DND-41 (cell line): Measurements from ENCODE around the gene FBXO28.

Experiments
- ATAC-seq: fragments of 200-7000 bp; cut with Tn5 transposase; 3 replicates; pipeline ENCODE4 v1.9.1; 2021; ENCODE audit warnings: low read depth; ENCODE audit not compliant: insufficient read depth
- DNase-seq: peaks from one replicate; pipeline ENCODE4 v3.0.0-alpha.2; 2020
- H2AFZ ChIP-seq: 2 replicates; pipeline ENCODE4 v1.6.0; 2012; ENCODE audit warnings: low read depth, low read length
- H3K27ac ChIP-seq: 2 replicates; pipeline ENCODE4 v1.5.1; 2012; ENCODE audit warnings: low read length, inconsistent platforms
- H3K27me3 ChIP-seq: fragments of 200-600 bp; sonication (generic); 2 replicates; pipeline ENCODE4 v1.6.0; 2012; ENCODE audit warnings: low read length, mild to moderate bottlenecking, inconsistent platforms; ENCODE audit not compliant: insufficient read depth, poor library complexity
- H3K36me3 ChIP-seq: 2 replicates; pipeline ENCODE4 v1.5.1; 2012; ENCODE audit warnings: low read length, inconsistent platforms; ENCODE audit not compliant: insufficient read depth
- H3K4me1 ChIP-seq: 2 replicates; pipeline ENCODE4 v1.5.1; 2012; ENCODE audit warnings: mild to moderate bottlenecking, low read length; ENCODE audit not compliant: insufficient read depth
- H3K4me2 ChIP-seq: 2 replicates; pipeline ENCODE4 v1.6.0; 2012; ENCODE audit warnings: mild to moderate bottlenecking, moderate library complexity, low read length, inconsistent platforms; ENCODE audit not compliant: insufficient read depth
- H3K4me3 ChIP-seq, 2 experiments: fragments of 200-600 bp in 1 of 2; shearing (Covaris generic) in 1 of 2; 2 replicates each; pipeline ENCODE4 v1.5.1; 2012 to 2016; ENCODE audit warnings: inconsistent platforms in 2 of 2, low read length in 2 of 2, mild to moderate bottlenecking in 2 of 2, low read depth in 1 of 2, moderate library complexity in 1 of 2
- H3K79me2 ChIP-seq: 2 replicates; pipeline ENCODE4 v1.6.0; 2012; ENCODE audit warnings: low read length, inconsistent platforms; ENCODE audit not compliant: insufficient read depth
- H3K9ac ChIP-seq: 2 replicates; pipeline ENCODE4 v1.6.0; 2012; ENCODE audit warnings: low read depth, mild to moderate bottlenecking, inconsistent platforms, low read length, moderate library complexity
- H3K9me3 ChIP-seq: 2 replicates; pipeline ENCODE4 v1.5.1; 2012; ENCODE audit warnings: low read length, moderate library complexity, mild to moderate bottlenecking, inconsistent platforms; ENCODE audit not compliant: insufficient read depth, severe bottlenecking
- H4K20me1 ChIP-seq: 2 replicates; pipeline ENCODE4 v1.6.0; 2012; ENCODE audit warnings: low read length; ENCODE audit not compliant: insufficient read depth
- CTCF ChIP-seq: IDR thresholded peaks from 2 replicates; pipeline ENCODE4 v1.5.1; 2012; ENCODE audit warnings: borderline replicate concordance, low read length, moderate library complexity, mild to moderate bottlenecking; ENCODE audit not compliant: poor library complexity, severe bottlenecking; ENCODE audit errors: extremely low read depth
- EZH2 ChIP-seq: IDR thresholded peaks from 3 replicates; pipeline ENCODE4 v1.6.1; 2012; ENCODE audit warnings: borderline replicate concordance, low read depth, mild to moderate bottlenecking, moderate library complexity, low read length, inconsistent platforms; ENCODE audit not compliant: severe bottlenecking

FBXO28 gene

GRCh38 chr1:224182057-224182865 is 68.3 kb downstream of the FBXO28 start:
- H3K4me2 ChIP-seq: peak overlapping the region; percentile 83
- peak overlapping the region; percentile 80 for H3K27ac ChIP-seq
- peaks cover 41% of the 10 kb centered on the region for H3K79me2 ChIP-seq
- H3K9me3 ChIP-seq: no peaks in the 10 kb centered on the region
- peak overlapping the region; percentile 96 for H3K9ac ChIP-seq
- H3K27me3 ChIP-seq: no peaks in the 10 kb centered on the region
- peak overlapping the region; percentile 97 for H2AFZ ChIP-seq
- peaks cover 5% of the 10 kb centered on the region; the same call in 1 of the 2 replicates for H3K36me3 ChIP-seq
- ATAC-seq (peak; percentile 15), DNase-seq (peak; percentile 38)
- peak overlapping the region; percentile 60 to 75 for H3K4me3 ChIP-seq
- peaks cover 29% of the 10 kb centered on the region for H3K4me1 ChIP-seq
- H4K20me1 ChIP-seq: peaks cover 7% of the 10 kb centered on the region
- TF ChIP-seq EZH2 (no peak), CTCF (no peak)

- H3K9me3 ChIP-seq: no peaks in the 10 kb centered on the region
- H3K4me1 ChIP-seq: peaks cover 29% of the 10 kb centered on the region
- H3K27me3 ChIP-seq: no peaks in the 10 kb centered on the region
- peaks cover 5% of the 10 kb centered on the region; the same call in 1 of the 2 replicates for H3K36me3 ChIP-seq
- no peak for TF ChIP-seq CTCF
- no peak for TF ChIP-seq EZH2
- DNase-seq (peak; percentile 84), ATAC-seq (peak; percentile 87)
- H2AFZ ChIP-seq: peak within 1 kb of the TSS; percentile 97
- H3K79me2 ChIP-seq: peaks cover 49% of the 10 kb centered on the region
- H3K4me2 ChIP-seq: peak within 1 kb of the TSS; percentile 83
- H4K20me1 ChIP-seq: peaks cover 7% of the 10 kb centered on the region
- peak within 1 kb of the TSS; percentile 60 to 75 for H3K4me3 ChIP-seq
- H3K27ac ChIP-seq: peak within 1 kb of the TSS; percentile 80
- peak within 1 kb of the TSS; percentile 96 for H3K9ac ChIP-seq
Observed at GRCh38 chr1:224182866-224183590, 69.1 kb downstream of the FBXO28 start, which contains the start of gene DEGS1. TSS of gene DEGS1 (plus strand) at chr1:224183240. CDS start at chr1:224183337, 97 bp downstream.

- peak overlapping the region; percentile 96 for H3K9ac ChIP-seq
- H3K27me3 ChIP-seq: no peaks in the 10 kb centered on the region
- peaks cover 5% of the 10 kb centered on the region; the same call in 1 of the 2 replicates for H3K36me3 ChIP-seq
- peak overlapping the region; percentile 60 to 75 for H3K4me3 ChIP-seq
- peaks cover 29% of the 10 kb centered on the region for H3K4me1 ChIP-seq
- peak overlapping the region; percentile 91 for H2AFZ ChIP-seq
- peak overlapping the region; percentile 83 for H3K4me2 ChIP-seq
- ATAC-seq: peak; percentile 54
- peak overlapping the region; percentile 80 for H3K27ac ChIP-seq
- TF ChIP-seq CTCF (peak; percentile 42), EZH2 (no peak)
- peaks cover 7% of the 10 kb centered on the region for H4K20me1 ChIP-seq
- DNase-seq: peak; percentile 58
- H3K79me2 ChIP-seq: peaks cover 55% of the 10 kb centered on the region
- no peaks in the 10 kb centered on the region for H3K9me3 ChIP-seq
Observed at GRCh38 chr1:224183591-224184312, 69.8 kb downstream of the FBXO28 start.
